HL-60 (cell line): ENCODE results near the gene AGO3.

Experiments
- DNase-seq, 2 experiments: peaks; one replicate each; pipeline ENCODE4 v3.0.0-alpha.2; 2010 to 2020; ENCODE audit warnings: low read depth in 1 of 2, low spot score in 1 of 2
- H3K27ac ChIP-seq: fragments of 250-450 bp; sonication (Bioruptor Pico); replicated peaks from 2 replicates; pipeline ENCODE4 v1.5.1; 2020; ENCODE audit warnings: mild to moderate bottlenecking, moderate library complexity
- H3K27me3 ChIP-seq: fragments of 250-450 bp; sonication (Bioruptor Pico); 2 replicates; pipeline ENCODE4 v1.5.1; 2021; ENCODE audit warnings: mild to moderate bottlenecking, moderate library complexity; ENCODE audit not compliant: insufficient read depth, poor library complexity, severe bottlenecking
- H3K4me3 ChIP-seq: replicated peaks from 2 replicates; pipeline ENCODE4 v1.5.1; 2011; ENCODE audit warnings: mild to moderate bottlenecking, control low read depth, low read length; ENCODE audit not compliant: insufficient read depth
- GABPA ChIP-seq: IDR thresholded peaks from 2 replicates; pipeline ENCODE4 v1.6.1; 2012; ENCODE audit warnings: low read depth
- POLR2AphosphoS5 ChIP-seq: IDR thresholded peaks from 2 replicates; pipeline ENCODE4 v1.6.1; 2012; ENCODE audit warnings: low read depth
- SPI1 ChIP-seq: IDR thresholded peaks from 2 replicates; pipeline ENCODE4 v1.6.1; 2012; ENCODE audit warnings: low read depth, mild to moderate bottlenecking, borderline replicate concordance
- TF ChIP-seq, protein P1 (sequence below): IDR thresholded peaks from 2 replicates; pipeline ENCODE4 v1.6.1; 2012; ENCODE audit warnings: low read depth; ENCODE audit not compliant: insufficient replicate concordance
- TF ChIP-seq, protein P2 (sequence below): IDR thresholded peaks from one replicate; pipeline ENCODE4 v1.5.1; 2011; ENCODE audit warnings: low read length, control low read depth, inconsistent platforms; ENCODE audit not compliant: insufficient read depth

The AGO3 gene

DNA sequence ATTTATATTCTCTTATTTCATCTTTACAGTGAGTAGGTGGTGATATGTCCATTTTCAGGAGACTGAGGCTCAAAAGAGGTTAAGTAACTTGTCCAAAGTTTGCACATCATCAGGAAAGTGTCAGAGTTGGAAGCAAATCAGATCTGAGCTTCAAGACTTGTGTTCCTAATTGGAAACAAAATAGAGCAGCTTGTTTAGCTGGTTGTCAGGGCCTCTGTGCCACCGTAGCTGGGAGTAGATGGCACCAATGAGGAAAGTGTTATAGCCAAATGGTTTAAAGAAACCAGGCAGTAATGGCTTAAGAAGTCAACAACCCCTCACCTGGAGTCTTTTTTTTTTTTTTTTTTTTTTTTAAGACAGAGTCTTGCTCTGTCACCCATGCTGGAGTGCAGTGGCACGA, 28.2 kb upstream of the AGO3 start:
- DNase-seq: no peak
- no peak overlapping the region for H3K27ac ChIP-seq
- H3K4me3 ChIP-seq: no peak overlapping the region
- no peaks in the 10 kb centered on the region for H3K27me3 ChIP-seq
- TF ChIP-seq SPI1 (no peak), GABPA (no peak), POLR2AphosphoS5 (no peak)
- TF ChIP-seq, protein P1, sequence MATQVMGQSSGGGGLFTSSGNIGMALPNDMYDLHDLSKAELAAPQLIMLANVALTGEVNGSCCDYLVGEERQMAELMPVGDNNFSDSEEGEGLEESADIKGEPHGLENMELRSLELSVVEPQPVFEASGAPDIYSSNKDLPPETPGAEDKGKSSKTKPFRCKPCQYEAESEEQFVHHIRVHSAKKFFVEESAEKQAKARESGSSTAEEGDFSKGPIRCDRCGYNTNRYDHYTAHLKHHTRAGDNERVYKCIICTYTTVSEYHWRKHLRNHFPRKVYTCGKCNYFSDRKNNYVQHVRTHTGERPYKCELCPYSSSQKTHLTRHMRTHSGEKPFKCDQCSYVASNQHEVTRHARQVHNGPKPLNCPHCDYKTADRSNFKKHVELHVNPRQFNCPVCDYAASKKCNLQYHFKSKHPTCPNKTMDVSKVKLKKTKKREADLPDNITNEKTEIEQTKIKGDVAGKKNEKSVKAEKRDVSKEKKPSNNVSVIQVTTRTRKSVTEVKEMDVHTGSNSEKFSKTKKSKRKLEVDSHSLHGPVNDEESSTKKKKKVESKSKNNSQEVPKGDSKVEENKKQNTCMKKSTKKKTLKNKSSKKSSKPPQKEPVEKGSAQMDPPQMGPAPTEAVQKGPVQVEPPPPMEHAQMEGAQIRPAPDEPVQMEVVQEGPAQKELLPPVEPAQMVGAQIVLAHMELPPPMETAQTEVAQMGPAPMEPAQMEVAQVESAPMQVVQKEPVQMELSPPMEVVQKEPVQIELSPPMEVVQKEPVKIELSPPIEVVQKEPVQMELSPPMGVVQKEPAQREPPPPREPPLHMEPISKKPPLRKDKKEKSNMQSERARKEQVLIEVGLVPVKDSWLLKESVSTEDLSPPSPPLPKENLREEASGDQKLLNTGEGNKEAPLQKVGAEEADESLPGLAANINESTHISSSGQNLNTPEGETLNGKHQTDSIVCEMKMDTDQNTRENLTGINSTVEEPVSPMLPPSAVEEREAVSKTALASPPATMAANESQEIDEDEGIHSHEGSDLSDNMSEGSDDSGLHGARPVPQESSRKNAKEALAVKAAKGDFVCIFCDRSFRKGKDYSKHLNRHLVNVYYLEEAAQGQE: no peak
- TF ChIP-seq, protein P2, sequence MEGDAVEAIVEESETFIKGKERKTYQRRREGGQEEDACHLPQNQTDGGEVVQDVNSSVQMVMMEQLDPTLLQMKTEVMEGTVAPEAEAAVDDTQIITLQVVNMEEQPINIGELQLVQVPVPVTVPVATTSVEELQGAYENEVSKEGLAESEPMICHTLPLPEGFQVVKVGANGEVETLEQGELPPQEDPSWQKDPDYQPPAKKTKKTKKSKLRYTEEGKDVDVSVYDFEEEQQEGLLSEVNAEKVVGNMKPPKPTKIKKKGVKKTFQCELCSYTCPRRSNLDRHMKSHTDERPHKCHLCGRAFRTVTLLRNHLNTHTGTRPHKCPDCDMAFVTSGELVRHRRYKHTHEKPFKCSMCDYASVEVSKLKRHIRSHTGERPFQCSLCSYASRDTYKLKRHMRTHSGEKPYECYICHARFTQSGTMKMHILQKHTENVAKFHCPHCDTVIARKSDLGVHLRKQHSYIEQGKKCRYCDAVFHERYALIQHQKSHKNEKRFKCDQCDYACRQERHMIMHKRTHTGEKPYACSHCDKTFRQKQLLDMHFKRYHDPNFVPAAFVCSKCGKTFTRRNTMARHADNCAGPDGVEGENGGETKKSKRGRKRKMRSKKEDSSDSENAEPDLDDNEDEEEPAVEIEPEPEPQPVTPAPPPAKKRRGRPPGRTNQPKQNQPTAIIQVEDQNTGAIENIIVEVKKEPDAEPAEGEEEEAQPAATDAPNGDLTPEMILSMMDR: no peak

DNA sequence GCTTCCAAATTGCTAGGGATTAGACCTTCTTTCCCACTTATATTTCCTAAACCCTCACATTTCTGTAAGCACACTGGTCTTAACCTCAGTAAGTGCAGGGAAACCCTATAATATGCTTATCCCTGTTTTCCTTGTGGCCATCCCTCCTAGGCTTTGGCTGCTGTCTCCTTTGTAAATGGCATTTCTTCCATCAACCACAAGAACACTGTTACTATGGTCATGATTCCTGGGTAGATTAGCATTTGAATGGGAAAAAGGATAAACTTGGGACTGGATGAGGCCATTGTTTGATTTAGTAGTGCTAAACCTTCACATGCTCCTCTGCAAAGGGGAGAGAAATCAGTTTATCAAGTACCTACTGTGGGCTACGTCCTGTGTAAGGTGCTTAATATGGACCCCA, 16.2 kb upstream of the AGO3 start:
- TF ChIP-seq, protein P2: no peak
- TF ChIP-seq SPI1: no peak
- TF ChIP-seq GABPA: no peak
- TF ChIP-seq, protein P1: no peak
- TF ChIP-seq POLR2AphosphoS5: no peak
- no peak for DNase-seq
- Histone ChIP-seq H3K4me3 (no peak overlapping the region), H3K27me3 (no peaks in the 10 kb centered on the region), H3K27ac (no peak overlapping the region)

DNA sequence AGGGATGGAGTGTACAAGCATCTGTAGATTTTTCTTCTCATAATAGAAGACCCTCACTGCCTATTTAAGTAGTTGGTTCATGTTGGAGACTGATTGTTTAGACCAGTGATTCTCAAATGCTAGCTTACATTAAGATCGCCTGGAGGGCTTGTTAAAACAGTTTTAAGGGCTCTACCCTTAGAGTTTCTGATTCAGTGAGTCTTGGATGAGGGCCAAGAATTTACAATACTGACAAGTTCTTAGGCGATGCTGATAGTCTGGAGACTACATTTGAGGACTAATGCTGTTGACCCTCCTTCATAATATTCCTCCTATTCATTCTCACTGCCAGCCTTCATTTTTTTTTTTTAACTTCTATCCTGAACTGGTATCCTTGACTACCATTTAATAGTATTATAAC, 15.2 kb upstream of the AGO3 start:
- no peak overlapping the region for H3K4me3 ChIP-seq
- no peaks in the 10 kb centered on the region for H3K27me3 ChIP-seq
- TF ChIP-seq, protein P1: no peak
- TF ChIP-seq, protein P2: no peak
- no peak for TF ChIP-seq SPI1
- no peak for TF ChIP-seq GABPA
- TF ChIP-seq POLR2AphosphoS5: no peak
- no peak for DNase-seq
- H3K27ac ChIP-seq: no peak overlapping the region
